ENCODE results near the gene CMPK2.
"Not testable (repeated sequence)": the region's sequence is repeated elsewhere in the genome, so short reads cannot be mapped to it uniquely, and the experiment has no call there.

CMPK2 gene

DNA sequence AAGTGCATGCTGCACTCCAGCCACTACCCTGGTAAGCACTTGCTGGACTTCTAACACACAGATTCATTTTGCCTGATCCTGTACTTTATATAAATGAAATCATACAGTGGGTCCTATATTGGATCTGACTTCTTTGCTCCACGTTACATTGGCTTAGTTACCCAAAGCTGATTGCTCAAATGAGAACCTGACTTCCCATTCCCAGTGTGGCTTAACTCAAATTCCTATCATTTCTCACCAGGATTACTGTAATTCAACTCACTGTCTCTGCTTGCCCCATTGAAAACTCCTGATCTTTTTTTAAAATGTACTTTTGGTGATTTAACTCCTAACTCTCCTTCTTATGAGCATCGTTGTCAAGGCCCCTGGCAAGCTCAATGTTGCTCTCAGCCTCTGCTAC, 13.3 kb upstream of the CMPK2 start:
- DNase-seq, result no peak

GRCh38 chr2:6878549-6878948, 12.8 kb upstream of the CMPK2 start:
- DNase-seq, result no peak

DNA sequence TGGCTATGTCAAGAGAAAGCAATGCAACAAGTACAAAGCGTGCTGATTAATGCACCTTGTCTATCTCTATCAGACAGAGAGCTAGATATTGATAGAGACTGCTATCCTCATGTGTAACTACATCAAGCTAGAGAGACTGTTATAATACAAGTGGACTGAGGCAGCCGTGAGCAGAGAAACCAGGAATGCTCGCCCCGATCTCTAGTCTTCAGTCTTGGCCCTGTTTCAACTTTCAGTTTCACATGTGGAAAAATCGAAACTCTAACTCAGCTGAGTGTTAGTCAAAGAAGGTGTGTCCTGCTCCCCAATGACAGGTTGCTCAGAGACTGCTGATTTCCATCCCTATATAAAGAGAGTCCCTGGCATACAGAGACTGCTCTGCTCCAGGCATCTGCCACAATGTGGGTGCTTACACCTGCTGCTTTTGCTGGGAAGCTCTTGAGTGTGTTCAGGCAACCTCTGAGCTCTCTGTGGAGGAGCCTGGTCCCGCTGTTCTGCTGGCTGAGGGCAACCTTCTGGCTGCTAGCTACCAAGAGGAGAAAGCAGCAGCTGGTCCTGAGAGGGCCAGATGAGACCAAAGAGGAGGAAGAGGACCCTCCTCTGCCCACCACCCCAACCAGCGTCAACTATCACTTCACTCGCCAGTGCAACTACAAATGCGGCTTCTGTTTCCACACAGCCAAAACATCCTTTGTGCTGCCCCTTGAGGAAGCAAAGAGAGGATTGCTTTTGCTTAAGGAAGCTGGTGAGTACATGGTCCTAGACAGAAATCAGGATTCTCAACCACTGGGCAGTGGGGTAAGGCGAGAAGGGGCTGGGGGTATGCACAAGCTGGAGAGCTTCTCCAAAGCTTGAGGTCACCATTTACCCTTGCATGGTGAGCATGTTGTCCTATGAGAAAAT, 11.9 kb upstream of the CMPK2 start, which contains the start of gene RSAD2:
TSS of gene RSAD2 (plus strand) at position 376 of the 903 bp plus-strand sequence. CDS start at position 400, 24 bp downstream.
- peak in 1 of 2 experiments; percentile 40 for DNase-seq

DNA sequence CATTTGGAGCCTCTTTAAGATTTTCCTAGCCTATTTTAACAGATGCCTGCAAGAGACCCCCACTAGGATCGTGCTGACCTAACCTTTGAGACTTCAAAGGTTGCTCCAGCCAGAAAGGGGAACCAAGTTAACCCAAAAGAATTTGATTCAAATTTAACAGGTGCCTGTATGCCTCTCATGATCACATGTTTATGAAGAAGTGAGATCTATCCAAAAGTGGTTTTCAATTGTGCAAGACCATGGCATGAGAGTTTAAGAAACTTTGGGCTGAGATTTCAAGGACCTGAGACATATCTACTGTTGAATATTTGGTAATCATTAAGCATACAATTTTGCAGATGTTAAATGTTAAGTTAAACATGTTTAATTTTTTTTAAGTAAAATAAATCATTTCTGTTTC, 10.6 kb upstream of the CMPK2 start:
- DNase-seq, result no peak

- no peak for DNase-seq
Observed at GRCh38 chr2:6874032-6874431, 8.3 kb upstream of the CMPK2 start.

GRCh38 chr2:6872394-6872793, 6.7 kb upstream of the CMPK2 start:
- no peak for DNase-seq

- DNase-seq, result no peak
Observed at GRCh38 chr2:6866982-6867381, 1.3 kb upstream of the CMPK2 start.

GRCh38 chr2:6866275-6866671, 566 bp upstream of the CMPK2 start:
- DNase-seq, result peak; percentile 14 to 58

DNA sequence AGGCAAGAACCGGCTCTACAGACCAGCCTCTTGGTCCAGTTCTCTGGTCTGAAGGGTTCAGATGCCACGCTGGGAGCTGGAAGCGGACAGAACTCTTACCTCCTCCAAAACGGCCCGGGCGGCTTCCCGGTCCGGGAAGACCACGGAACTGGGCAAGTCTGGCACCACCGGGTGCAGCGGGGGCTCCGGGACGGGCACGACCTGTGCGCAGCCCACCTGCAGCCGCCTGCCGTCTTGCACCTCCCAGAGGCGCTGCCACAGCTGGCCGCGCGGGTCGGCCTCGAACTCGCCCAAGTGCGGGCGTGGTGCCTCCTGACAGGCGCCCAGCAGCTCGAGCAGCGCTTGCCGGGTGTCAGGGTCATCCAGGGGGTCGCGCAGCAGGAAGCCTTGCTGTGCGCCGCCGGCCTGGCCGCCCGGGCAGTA, 773 bp downstream of the CMPK2 start:
- peak in 1 of 2 experiments; percentile 26 for DNase-seq

DNA sequence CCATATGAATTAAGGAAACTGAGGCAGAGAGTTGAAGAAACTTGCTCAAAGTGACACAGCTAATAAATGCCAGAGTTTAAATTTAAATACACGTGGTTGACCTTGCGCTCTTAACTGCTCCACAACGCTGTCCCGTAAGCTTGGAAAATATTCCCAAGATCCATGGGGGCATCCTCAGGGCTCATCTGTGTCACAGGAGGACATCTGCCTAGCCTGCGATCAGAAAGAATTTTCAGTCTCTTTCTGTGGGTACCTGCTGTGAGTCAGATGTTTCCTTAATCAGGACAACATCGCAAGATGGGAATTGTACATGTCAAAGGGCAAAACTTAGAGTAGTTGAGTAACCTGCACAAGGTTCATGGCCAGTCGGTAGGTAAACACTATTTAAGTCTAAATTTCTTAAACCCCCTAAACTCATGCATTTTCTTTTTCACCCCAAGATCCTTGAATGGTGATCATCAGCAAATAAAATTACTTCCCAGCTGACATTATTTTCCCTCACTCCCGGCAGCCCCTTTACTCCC, 1.4 kb downstream of the CMPK2 start:
- no peak for DNase-seq

GRCh38 chr2:6863792-6864191, 1.9 kb downstream of the CMPK2 start:
- DNase-seq, result no peak

GRCh38 chr2:6860296-6860695, 5.4 kb downstream of the CMPK2 start:
- DNase-seq, result no peak

DNA sequence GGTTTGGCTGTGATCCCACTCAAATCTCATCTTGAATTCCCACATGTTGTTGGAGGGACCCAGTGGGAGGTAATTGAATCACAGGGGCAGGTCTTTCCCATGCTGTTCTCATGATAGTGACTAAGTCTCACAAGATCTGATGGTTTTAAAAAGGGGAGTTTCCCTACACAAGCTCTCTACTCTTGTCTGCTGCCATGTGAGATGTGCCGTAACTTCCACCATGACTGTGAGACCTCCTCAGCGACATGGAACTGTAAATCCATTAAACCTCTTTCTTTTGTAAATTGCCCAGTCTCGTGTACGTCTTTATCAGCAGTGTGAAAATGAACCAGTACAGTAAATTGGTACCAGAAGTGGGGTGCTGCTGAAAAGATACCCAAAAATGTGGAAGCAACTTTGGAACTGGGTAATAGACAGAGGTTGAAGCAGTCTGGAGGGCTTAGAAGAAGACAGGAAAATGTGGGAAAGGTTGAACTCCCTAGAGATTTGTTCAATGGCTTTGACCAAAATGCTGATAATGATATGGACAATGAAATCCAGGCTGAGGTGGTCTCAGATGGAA, 7.2 kb downstream of the CMPK2 start:
- DNase-seq, result not testable (repeated sequence)

- no peak for DNase-seq
Observed at GRCh38 chr2:6856548-6856920, 9.2 kb downstream of the CMPK2 start.

GRCh38 chr2:6855860-6856547, 9.7 kb downstream of the CMPK2 start:
- DNase-seq, result no peak

DNA sequence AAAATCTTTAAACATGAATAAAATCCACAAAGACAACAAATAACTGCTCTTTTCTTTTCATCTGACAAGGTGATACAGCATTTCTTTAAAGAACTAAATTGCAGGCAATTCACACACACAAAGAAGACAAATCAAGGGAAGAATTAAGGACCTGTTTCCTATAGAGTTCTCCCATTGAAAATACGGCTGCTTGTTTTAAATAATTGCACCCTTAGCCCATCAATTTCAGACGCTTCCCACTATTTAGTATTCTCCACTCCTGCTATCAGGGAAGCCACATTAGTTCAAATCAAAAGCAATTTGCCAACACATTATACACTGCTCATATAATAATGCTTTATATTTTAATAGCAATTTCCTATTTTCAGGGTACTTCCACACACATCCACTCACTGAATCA, 11.3 kb downstream of the CMPK2 start:
- DNase-seq, result no peak

- DNase-seq, result no peak
Observed at GRCh38 chr2:6852195-6852594, 13.5 kb downstream of the CMPK2 start.

DNA sequence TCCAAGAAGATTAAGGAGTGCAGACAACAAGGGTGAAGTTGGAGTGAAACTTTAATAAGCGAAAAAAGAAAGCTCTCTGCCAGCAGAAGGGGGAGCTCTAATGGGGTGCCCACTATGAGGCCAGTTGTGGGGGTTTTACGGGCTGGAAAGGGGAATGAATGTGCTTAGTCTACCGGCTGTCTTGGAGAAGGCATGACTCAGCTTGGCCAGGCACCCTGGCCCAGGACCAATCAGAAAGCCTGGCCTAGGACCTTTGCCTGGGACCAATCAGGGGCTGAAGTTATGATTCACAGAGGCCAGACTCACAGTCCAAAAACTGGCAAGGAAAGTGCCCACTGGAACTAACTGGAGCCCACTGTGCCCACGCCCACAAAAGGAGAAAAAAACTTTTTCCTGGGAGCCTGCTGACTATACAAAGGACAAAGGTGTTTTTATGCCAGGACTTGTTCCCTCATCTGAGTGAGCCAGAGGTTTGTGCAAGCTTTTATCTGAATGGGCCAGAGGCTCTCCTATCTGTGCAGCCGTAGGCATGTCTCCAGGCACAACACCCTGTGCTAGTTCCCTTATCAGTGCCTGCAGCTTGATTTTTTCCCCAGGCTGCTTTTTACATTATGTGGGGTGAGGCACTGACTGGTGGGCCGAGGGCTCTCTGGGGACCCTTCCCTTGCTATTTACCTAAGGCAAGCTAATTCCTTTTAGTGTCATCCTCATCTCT, 18.6 kb downstream of the CMPK2 start:
- DNase-seq, result no peak

- no peak for DNase-seq
Observed at GRCh38 chr2:6846540-6846939, 19.2 kb downstream of the CMPK2 start.

DNA sequence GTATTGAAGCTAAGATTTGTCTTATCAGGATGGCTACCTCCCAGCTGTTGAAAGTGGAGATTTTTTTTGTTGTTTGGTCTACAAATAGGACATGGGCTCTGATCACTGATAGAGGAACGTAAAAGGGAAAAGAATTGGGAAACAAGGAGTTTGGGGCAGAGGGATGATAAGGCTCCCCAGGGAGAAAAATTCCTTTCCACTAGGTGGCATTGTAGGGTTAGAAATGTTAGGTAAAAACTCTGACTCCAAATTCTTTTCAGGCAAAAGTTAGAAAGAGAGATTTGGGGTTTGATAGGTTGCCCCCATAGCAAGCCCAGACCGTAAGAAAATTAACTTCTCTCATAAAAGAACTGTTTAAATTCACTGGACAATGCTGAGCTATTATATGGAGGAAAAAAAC, 19.8 kb downstream of the CMPK2 start:
- no peak for DNase-seq

DNA sequence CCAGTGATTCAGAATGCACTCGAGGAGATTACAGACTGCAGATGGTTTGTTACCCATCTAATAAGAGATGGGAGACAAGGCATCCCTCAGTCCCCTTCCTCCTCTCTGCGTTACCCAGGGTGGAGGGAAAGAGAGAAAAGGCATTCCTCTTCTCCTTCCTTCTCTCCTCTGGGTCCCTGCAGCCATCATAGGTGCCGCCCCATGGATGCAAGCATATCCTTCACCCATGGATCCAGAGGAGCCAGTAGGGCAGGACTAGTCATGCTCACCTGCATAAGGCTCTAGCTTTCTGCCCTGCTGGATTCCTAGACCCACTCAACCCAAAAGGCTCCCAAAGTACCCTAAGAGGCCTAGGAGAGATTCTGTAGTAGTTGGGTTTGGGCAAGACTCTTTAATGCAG, 20.4 kb downstream of the CMPK2 start:
- no peak for DNase-seq

GRCh38 chr2:6841537-6842287, 24.0 kb downstream of the CMPK2 start:
- DNase-seq, result no peak

All from stimulated activated CD4-positive, alpha-beta T cell treated with anti-CD3 and anti-CD28 coated beads, Interleukin-4, amount 100 ng/mL, for 4 hours (primary cell).